Mesodermal cell (in vitro differentiated cells): ENCODE measurements around the gene CAPN9.

Experiments used
- H3K27ac ChIP-seq: 2 replicates; pipeline ENCODE4 v1.7.0; 2013; ENCODE audit warnings: mild to moderate bottlenecking, low read depth, low read length, moderate library complexity; ENCODE audit not compliant: severe bottlenecking
- H3K36me3 ChIP-seq: 2 replicates; pipeline ENCODE4 v1.7.1; 2013; ENCODE audit warnings: mild to moderate bottlenecking, low read length, moderate library complexity; ENCODE audit not compliant: control insufficient read depth, insufficient read depth
- H3K4me1 ChIP-seq: one replicate; pipeline ENCODE4 v1.7.1; 2013; ENCODE audit warnings: mild to moderate bottlenecking, low read length; ENCODE audit not compliant: insufficient read depth, control insufficient read depth, poor library complexity, severe bottlenecking
- H3K4me3 ChIP-seq: 2 replicates; pipeline ENCODE4 v1.7.0; 2013; ENCODE audit warnings: low read length, control low read depth, mild to moderate bottlenecking; ENCODE audit not compliant: insufficient read depth, poor library complexity, severe bottlenecking; ENCODE audit errors: extremely low read depth
- H3K9me3 ChIP-seq: 2 replicates; pipeline ENCODE4 v1.7.1; 2013; ENCODE audit warnings: mild to moderate bottlenecking, low read length, moderate library complexity; ENCODE audit not compliant: control insufficient read depth
- WGBS, 2 experiments: methylation state at CpG; one replicate each; pipeline ENCODE4 v1.1.5; 2013; ENCODE audit warnings: missing lambda C conversion rate in 2 of 2; ENCODE audit not compliant: insufficient coverage in 2 of 2; 5-methylcytosine and 5-hydroxymethylcytosine counted together

Gene CAPN9

DNA sequence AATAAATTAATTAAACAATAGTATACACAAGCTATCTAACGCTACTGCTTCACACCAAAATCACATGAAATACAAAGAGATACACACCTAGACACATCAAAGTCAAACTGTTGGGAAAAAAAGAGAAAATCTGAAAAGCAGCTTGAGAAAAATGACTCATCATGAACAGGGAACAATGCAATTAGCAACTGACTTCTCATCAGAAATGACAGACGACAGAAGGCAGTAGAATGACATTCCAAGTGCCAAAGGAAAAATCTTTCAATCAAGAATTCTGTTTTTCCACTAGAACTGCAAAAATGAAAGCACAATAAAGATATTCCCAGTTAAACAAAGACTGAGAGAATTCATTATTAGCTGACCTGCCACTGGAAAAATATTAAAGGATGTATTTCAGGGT lies 57.2 kb downstream of the CAPN9 start:
- 73 to 84% methylated on average over 1 to 2 of the region's 2 CpGs for WGBS, 2 experiments
- no peak overlapping the region for H3K4me3 ChIP-seq
- H3K36me3 ChIP-seq, result no peaks in the 10 kb centered on the region

DNA sequence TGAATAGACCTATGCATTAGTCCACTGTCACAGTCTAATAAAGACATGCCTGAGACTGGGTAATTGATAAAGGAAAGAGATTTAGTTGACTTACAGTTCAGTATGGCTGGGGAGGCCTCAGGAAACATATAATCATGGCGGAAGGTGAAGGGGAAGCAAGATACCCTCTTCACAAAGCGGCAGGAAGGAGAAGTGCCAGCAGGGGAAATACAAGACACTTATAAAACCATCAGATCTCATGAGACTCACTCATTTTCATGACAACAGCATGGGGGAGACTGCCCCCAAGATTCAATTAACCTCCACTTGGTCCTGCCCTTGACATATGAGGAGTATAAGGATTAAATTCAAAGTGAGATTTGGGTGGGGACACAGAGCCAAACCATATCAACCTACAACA lies 59.4 kb downstream of the CAPN9 start:
- no peak overlapping the region for H3K4me3 ChIP-seq
- H3K36me3 ChIP-seq, result no peaks in the 10 kb centered on the region
- no peaks in the 10 kb centered on the region for H3K4me1 ChIP-seq
- no peak overlapping the region for H3K27ac ChIP-seq
- H3K9me3 ChIP-seq, result no peaks in the 10 kb centered on the region
- WGBS, 2 experiments, result 80 to 100% methylated on average over 1 of the region's 2 CpGs

More for the DNA sequence above, 57.2 kb downstream of the CAPN9 start:
- H3K27ac ChIP-seq, result no peak overlapping the region
- no peaks in the 10 kb centered on the region for H3K4me1 ChIP-seq
- H3K9me3 ChIP-seq, result no peaks in the 10 kb centered on the region

DNA sequence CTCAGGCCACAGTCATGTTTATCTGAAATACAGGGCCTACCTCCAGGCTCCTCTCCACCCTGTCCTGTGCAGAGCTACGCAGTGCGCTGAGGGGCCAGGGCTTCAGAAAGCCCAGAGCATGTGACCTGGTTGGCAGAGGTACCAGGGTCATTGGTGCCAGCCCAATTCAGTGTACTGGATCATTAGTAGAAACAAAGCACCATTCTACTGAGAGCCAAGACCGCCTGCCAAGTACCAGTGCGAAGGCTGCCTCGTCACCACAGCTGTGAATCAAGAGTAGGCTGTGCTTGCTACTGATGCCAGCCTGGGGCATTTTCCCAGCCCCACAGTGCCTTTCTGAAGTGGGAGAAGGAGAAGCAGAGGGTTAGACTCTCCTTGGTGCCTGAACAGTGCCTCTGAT lies 59.8 kb downstream of the CAPN9 start:
- WGBS, 2 experiments, result 96 to 100% methylated on average over 4 to 5 of the region's 5 CpGs
- Histone ChIP-seq H3K27ac (no peak overlapping the region), H3K4me3 (no peak overlapping the region), H3K9me3 (no peaks in the 10 kb centered on the region), H3K36me3 (no peaks in the 10 kb centered on the region), H3K4me1 (no peaks in the 10 kb centered on the region)

DNA sequence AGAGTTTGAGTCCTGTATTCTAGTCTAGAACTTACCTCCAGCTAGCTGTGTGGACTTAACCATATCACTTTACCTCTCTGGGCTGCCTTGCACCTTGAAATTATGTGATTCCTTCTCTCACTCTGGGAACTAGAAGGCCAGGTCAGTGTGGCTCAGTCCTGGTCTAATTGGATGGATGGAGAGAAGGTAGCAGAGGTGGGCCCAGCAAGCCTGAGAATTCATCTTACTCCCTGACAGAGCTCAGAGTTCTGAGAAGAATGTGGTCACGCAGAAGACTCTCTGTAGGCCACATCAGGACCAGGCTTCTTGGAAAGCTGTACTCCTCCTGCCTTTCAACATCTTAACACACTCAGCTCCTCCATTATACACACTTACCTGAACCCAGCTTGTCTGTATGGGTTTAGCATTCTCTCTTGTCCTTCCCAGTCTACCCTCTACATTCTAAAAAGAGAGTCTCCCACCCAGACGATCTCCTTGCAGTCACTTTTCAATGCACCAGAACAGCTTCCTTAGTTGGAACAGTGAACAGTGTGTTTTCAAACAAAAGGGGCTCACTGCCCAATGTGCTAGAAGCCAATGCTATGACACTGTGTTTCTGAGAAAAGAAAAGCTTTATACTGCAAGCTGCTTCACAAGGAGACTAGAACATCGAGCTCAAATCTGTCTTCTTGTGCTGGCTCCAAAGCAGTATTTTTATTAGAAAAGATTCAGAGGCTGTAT lies 60.5 kb downstream of the CAPN9 start:
- H3K9me3 ChIP-seq, result peaks cover 2% of the 10 kb centered on the region
- 87 to 91% methylated on average over 2 to 3 of the region's 3 CpGs for WGBS, 2 experiments
- no peak overlapping the region for H3K27ac ChIP-seq
- no peaks in the 10 kb centered on the region for H3K36me3 ChIP-seq
- H3K4me3 ChIP-seq, result no peak overlapping the region
- no peaks in the 10 kb centered on the region for H3K4me1 ChIP-seq

DNA sequence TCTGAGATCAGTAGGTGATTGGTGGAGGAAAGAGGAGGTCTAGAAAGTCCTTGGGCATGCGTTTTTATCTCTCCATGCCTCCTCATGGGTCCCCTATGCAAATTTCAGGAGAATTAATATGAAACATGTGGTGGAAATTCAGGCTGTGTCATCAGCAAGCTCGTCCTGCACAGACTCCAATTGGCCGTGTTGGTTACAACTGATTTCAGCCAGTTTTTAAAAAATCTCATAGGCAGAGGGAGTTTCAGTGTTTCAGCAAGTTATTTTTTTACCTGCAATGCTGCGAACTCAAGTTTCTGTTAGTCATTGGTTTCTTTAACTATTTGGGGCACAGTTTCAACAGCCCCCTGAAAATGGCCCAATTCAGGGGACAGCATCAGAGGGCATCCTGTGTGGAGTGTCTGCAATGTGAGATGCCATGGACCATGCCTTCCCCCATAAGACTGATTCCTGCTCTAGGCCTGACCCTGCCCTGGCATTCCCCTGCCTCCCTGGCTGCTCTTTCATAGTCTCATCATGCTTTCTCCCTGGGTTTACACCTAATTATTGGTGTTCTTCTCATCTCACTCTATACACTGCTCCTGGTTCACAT lies 61.2 kb downstream of the CAPN9 start:
- H3K4me3 ChIP-seq, result no peak overlapping the region
- 94 to 98% methylated on average over 3 to 4 of the region's 4 CpGs for whole genome bisulfite sequencing, 2 experiments
- H3K27ac ChIP-seq, result no peak overlapping the region
- no peaks in the 10 kb centered on the region for H3K4me1 ChIP-seq
- H3K9me3 ChIP-seq, result peaks cover 3% of the 10 kb centered on the region
- no peaks in the 10 kb centered on the region for H3K36me3 ChIP-seq

DNA sequence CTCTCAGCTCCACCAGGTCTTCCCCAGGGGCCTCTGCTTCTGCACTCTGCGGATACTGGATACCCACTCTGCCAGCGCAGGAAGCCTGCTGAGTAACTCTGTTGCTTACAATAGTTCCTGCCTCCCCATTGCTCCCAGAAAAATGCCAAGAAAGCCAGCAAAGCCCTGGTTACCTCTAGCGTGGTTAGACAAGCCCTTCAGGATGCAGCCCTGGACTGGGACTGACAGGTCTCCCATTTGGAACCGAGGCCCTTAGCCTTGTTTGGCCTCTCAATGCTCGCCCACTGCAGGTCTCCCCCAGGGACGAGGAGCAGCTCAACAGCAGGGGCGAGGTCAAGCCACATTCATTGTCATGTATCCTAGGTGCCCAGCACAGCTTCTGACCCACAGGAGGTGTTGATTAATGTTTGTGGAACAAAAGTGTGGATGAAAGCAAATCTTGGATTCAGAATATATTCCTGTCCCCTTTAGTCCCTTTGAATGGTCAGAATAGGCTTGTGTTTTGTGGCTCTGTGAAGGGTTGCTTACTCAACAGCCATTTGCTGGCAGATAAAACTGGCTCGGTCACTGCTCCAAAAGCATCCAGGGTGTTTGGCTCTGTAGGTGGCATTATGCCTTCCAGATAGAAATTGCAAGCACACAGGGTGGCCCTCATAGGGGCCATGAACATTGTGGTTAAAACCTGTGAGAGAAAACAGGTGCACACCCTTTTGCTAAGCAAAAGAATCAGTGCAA lies 62.2 kb downstream of the CAPN9 start:
- H3K27ac ChIP-seq, result no peak overlapping the region
- H3K4me3 ChIP-seq, result no peak overlapping the region
- H3K36me3 ChIP-seq, result no peaks in the 10 kb centered on the region
- WGBS, 2 experiments, result 85 to 89% methylated on average over 6 to 8 of the region's 8 CpGs
- no peaks in the 10 kb centered on the region for H3K4me1 ChIP-seq
- H3K9me3 ChIP-seq, result peaks cover 3% of the 10 kb centered on the region

DNA sequence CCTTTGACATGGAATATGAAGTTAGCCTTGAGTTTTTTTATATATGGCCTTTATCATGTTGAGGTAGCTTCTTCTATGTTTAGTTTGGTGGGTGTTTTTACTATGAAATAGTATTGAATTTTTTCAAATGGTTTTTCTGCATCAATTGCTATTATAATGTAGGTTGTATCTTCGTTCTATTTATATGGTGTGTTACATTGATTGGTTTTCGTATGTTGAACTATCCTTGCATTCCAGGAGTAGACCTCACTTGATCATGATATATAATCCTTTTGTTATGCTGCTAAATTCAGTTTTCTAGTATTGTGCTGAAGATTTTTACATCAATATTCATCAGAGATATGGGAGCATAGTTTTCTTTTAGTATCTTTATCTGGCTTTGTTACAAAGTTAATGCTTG lies 65.4 kb downstream of the CAPN9 start:
- no peak overlapping the region for H3K4me3 ChIP-seq
- no peak overlapping the region for H3K27ac ChIP-seq
- no CpG with 5 or more reads among the region's 2 CpGs for WGBS, 2 experiments
- no peaks in the 10 kb centered on the region for H3K4me1 ChIP-seq
- no peaks in the 10 kb centered on the region for H3K36me3 ChIP-seq
- H3K9me3 ChIP-seq, result peaks cover 3% of the 10 kb centered on the region

DNA sequence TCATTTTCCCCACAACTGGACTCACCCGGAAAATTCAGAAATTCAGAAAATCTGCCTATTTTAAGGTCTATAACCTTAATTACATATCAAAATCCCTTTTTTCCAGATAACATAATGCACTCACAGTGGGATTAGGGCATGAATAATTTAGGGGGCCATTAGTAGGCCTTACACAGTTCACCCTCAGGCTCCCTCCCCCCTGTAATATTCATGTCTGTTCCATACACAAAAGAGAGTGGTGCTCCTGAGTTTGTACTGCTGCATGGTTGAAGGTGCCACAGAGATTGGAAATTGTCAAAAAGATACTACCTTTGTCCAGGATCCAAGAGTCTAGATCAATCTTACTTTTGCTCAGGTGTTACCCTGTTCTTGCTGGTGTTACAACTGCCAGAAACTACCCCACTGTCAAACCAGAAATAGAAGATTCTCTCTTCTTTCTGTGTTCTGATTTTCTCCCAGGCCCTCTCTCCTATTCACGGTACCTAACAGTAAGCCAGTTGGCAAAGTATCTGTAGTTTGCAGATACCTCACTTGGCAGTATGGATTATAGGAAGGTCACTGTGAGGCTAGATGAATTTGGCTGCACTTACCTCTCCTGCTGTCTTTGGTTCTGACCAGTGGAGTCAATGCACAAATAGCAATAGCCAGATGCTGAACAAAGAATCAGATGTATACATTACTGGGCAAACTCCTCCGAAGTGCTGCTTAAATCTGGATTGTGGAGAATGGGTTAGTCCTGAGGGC lies 67.9 kb downstream of the CAPN9 start:
- H3K4me3 ChIP-seq, result no peak overlapping the region
- no peak overlapping the region for H3K27ac ChIP-seq
- WGBS, 2 experiments, result 92 to 100% methylated on average over 1 of the region's 3 CpGs
- peaks cover 3% of the 10 kb centered on the region for H3K9me3 ChIP-seq
- H3K4me1 ChIP-seq, result no peaks in the 10 kb centered on the region
- H3K36me3 ChIP-seq, result no peaks in the 10 kb centered on the region

DNA sequence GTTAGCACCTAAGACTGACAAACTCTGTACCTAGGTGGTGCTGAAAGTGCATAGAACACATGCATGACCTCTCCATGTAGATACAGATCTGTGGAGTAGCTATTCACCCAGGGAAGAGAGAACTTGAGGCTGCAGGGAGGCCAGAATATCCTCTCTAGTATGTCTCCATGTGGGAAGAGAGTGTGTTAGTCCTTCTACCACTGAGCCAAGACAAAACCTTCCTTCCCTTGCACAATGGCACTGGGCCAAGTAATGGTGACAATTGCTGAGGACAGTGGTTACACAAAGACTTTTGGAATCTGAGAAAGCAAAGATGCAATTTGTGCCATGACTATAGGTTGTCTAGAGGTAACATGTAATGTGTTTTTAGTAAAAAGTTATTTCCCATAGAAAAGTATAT lies 68.8 kb downstream of the CAPN9 start:
- H3K36me3 ChIP-seq, result no peaks in the 10 kb centered on the region
- H3K9me3 ChIP-seq, result peaks cover 3% of the 10 kb centered on the region
- no peaks in the 10 kb centered on the region for H3K4me1 ChIP-seq
- no peak overlapping the region for H3K27ac ChIP-seq
- H3K4me3 ChIP-seq, result no peak overlapping the region

DNA sequence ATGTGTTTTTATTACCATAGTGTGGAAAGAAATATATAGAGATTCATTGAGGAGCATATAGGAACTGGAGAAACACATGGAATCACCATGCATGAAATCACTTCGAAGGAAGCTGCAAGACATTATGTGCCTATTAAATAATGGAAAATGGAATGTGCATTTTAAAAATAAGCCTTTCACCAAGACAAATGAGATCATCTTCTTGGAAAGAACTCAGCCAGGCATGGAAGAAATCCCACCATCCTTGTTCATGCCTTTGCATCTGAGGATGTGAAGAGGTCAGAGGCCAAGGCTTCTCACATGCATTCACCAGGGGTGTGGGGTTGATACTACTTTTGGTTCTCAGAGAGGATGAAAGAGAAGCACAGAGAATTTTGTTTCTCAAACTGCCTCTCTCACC lies 71.2 kb downstream of the CAPN9 start:
- no peaks in the 10 kb centered on the region for H3K4me1 ChIP-seq
- H3K4me3 ChIP-seq, result no peak overlapping the region
- H3K36me3 ChIP-seq, result no peaks in the 10 kb centered on the region
- whole genome bisulfite sequencing, 2 experiments, result 100% methylated on average over 1 of the region's 1 CpG
- no peak overlapping the region for H3K27ac ChIP-seq
- no peaks in the 10 kb centered on the region for H3K9me3 ChIP-seq
